K562 (cell line): Measurements from ENCODE around the gene ZMYM2. TPM values are rescaled to one million over a fixed set of nuclear protein-coding genes. Genes with fewer than 3 reads are reported as not detected.

Source experiments
- ATAC-seq: fragments of 200-7000 bp; cut with Tn5 transposase; 3 replicates; pipeline ENCODE4 v1.9.1; 2020; ENCODE audit warnings: moderate library complexity
- BruUV-seq: library from RNA; stranded (reverse); fragments of 400-500 nt; replicated peaks from 2 replicates; lab custom pipeline; 2021; lab: Mats Ljungman, UMichigan
- CTCF ChIA-PET: fragments of 300-600 bp; formaldehyde crosslinking; extraction: SDS; loops from one replicate; lab custom pipeline; 2021; ENCODE audit warnings: low intra/inter-chr PET ratio; lab: Yijun Ruan, JAX
- POLR2A ChIA-PET: fragments of 300-600, 350-650 bp; sonication (Branson Sonifier 250); formaldehyde crosslinking; extraction: SDS; loops from one replicate; lab custom pipeline; 2021; ENCODE audit warnings: antibody characterized with exemption, inconsistent platforms; lab: Yijun Ruan, JAX
- DNase-seq, 4 experiments: peaks; one replicate each; pipeline versions ENCODE4 v3.0.0 to v3.0.0-alpha.2; 2011 to 2018; ENCODE audit warnings: low spot score in 3 of 4, mixed read lengths in 3 of 4; ENCODE audit errors: extremely low read depth in 1 of 4
- FAIRE-seq: peaks from 2 replicates; lab custom pipeline; 2011; peaks lifted over from hg19 to GRCh38; lab: Jason Lieb, UNC
- H2AFZ ChIP-seq: 2 replicates; pipeline ENCODE4 v1.6.0; 2011; ENCODE audit warnings: low read depth, low read length, control low read depth, inconsistent platforms
- H3K27ac ChIP-seq: fragments of 200-600 bp; 3 replicates; pipeline ENCODE4 v1.8.0; 2011; ENCODE audit warnings: low read depth, mild to moderate bottlenecking, control low read depth, inconsistent platforms, low read length, moderate library complexity, mixed read lengths; ENCODE audit errors: extremely low read depth
- H3K27me3 ChIP-seq, 2 experiments: fragments of 300-600 bp in 1 of 2; 2 replicates in 1 of 2; 3 replicates in 1 of 2; pipeline versions ENCODE4 v1.6.0 to v1.8.0; 2011; ENCODE audit warnings: inconsistent platforms in 2 of 2, low read length in 2 of 2, mild to moderate bottlenecking in 1 of 2, mixed read lengths in 1 of 2, moderate library complexity in 1 of 2; ENCODE audit not compliant: control insufficient read depth in 2 of 2, insufficient read depth in 2 of 2
- H3K36me3 ChIP-seq: fragments of 300-600 bp; 3 replicates; pipeline ENCODE4 v1.8.0; 2011; ENCODE audit warnings: mild to moderate bottlenecking, low read length, inconsistent platforms; ENCODE audit not compliant: control insufficient read depth, insufficient read depth
- H3K4me1 ChIP-seq, 2 experiments: fragments of 200-600 bp in 1 of 2; replicated peaks in 1 of 2; 2 replicates in 1 of 2; 3 replicates in 1 of 2; pipeline versions ENCODE4 v1.5.1 to v1.8.0; 2011; ENCODE audit warnings: inconsistent platforms in 2 of 2, low read length in 2 of 2, mild to moderate bottlenecking in 1 of 2, mixed read lengths in 1 of 2, moderate library complexity in 1 of 2; ENCODE audit not compliant: control insufficient read depth in 2 of 2, insufficient read depth in 2 of 2
- H3K4me2 ChIP-seq: 2 replicates; pipeline ENCODE4 v1.6.1; 2011; ENCODE audit warnings: low read length, control low read depth, inconsistent platforms, mixed read lengths; ENCODE audit not compliant: insufficient read depth
- H3K4me3 ChIP-seq: fragments of 200-600 bp; sonication (generic), shearing (Covaris generic); 2 replicates; pipeline ENCODE4 v1.5.1; 2016; ENCODE audit warnings: control low read depth, inconsistent platforms
- H3K79me2 ChIP-seq: fragments of 200-600 bp; 3 replicates; pipeline ENCODE4 v1.8.0; 2011; ENCODE audit warnings: low read length, inconsistent platforms; ENCODE audit not compliant: control insufficient read depth, insufficient read depth
- H3K9ac ChIP-seq, 2 experiments: 2 replicates each; pipeline versions ENCODE4 v1.6.0 to v1.6.1; 2011; ENCODE audit warnings: low read depth in 2 of 2, low read length in 2 of 2, control low read depth in 1 of 2, inconsistent platforms in 1 of 2, mild to moderate bottlenecking in 1 of 2, mixed read lengths in 1 of 2; ENCODE audit not compliant: insufficient read depth in 1 of 2
- H3K9me1 ChIP-seq: one replicate; pipeline ENCODE4 v1.6.0; 2011; ENCODE audit warnings: inconsistent platforms, mild to moderate bottlenecking, low read length, moderate library complexity; ENCODE audit not compliant: control insufficient read depth, insufficient read depth
- H3K9me3 ChIP-seq: replicated peaks from 2 replicates; pipeline ENCODE4 v1.5.1; 2011; ENCODE audit warnings: low read depth, low read length, inconsistent platforms; ENCODE audit not compliant: control insufficient read depth, insufficient read depth
- H4K20me1 ChIP-seq: replicated peaks from 2 replicates; pipeline ENCODE4 v1.6.1; 2011; ENCODE audit warnings: low read length, inconsistent platforms, mixed read lengths; ENCODE audit not compliant: control insufficient read depth, insufficient read depth
- ELK3 ChIP-seq: fragments of 450-650 bp; formaldehyde crosslinking; IDR thresholded peaks from 2 replicates; pipeline ENCODE4 v1.4.0; 2020; ENCODE audit warnings: mild to moderate bottlenecking
- KDM1A ChIP-seq, 2 experiments: fragments of 450-650 bp; IDR thresholded peaks; 2 replicates each; pipeline ENCODE4 v1.6.1; 2016; ENCODE audit warnings: mild to moderate bottlenecking in 2 of 2
- KLF13 ChIP-seq: fragments of 450-650 bp; IDR thresholded peaks from 2 replicates; pipeline ENCODE4 v1.6.1; 2016; ENCODE audit warnings: missing genetic modification characterization, low read depth, mild to moderate bottlenecking, missing compliant biosample characterization, moderate library complexity, borderline replicate concordance
- MAFG ChIP-seq: fragments of 450-650 bp; conservative IDR thresholded peaks from 2 replicates; pipeline ENCODE4 v1.6.1; 2016; ENCODE audit warnings: missing genetic modification characterization, missing compliant biosample characterization
- NFRKB ChIP-seq: fragments of 450-650 bp; IDR thresholded peaks from 2 replicates; pipeline ENCODE4 v1.6.1; 2016; ENCODE audit warnings: low read depth
- RHOXF2B ChIP-seq: fragments of 250-450 bp; sonication (Bioruptor Pico); conservative IDR thresholded peaks from 2 replicates; pipeline ENCODE4 v1.5.1; 2021
- ZBTB43 ChIP-seq: sonication (generic); formaldehyde crosslinking; IDR thresholded peaks from 2 replicates; pipeline ENCODE4 v1.8.0; 2023; ENCODE audit warnings: mild to moderate bottlenecking, missing genetic modification reagents
- ZNF766 ChIP-seq: fragments of 200-800 bp; sonication (Bioruptor generic); conservative IDR thresholded peaks from 2 replicates; pipeline ENCODE4 v1.6.1; 2016; ENCODE audit warnings: missing genetic modification characterization, missing compliant biosample characterization
- whole genome bisulfite sequencing: fragments of 100-300 bp; shearing (Covaris generic); methylation state at CpG from one replicate; pipeline ENCODE4 v1.1.6; 2016; ENCODE audit warnings: low coverage, mixed read lengths; ENCODE audit not compliant: insufficient coverage; ENCODE audit errors: missing lambda C conversion rate; 5-methylcytosine and 5-hydroxymethylcytosine counted together
- in situ Hi-C: fragments of 300-500 bp; cut with MboI; formaldehyde crosslinking; loops from 4 replicates; pipeline ENCODE4 v1.15.0; 2018; ENCODE audit warnings: inconsistent platforms, mixed read lengths
- intact Hi-C: fragments of 100-400 bp; cut with micrococcal nuclease; formaldehyde crosslinking; loops from 2 replicates; pipeline ENCODE4 v1.14.2; 2022
- polyA plus RNA-seq, 8 experiments: library from polyadenylated mRNA; depleted of rRNA in 4 of 8; stranded (reverse) in 5 of 8; unstranded in 3 of 8; fragments of >200 nt; fragmentation: Nextera tagmentation in 2 of 8; fragmentation: Illumina TruSeq in 1 of 8; extraction: Ambion mirVana in 2 of 8; extraction: Trizol in 1 of 8; gene quantifications; 2 replicates each; pipeline versions ENCODE4 v1.2.1 to v1.2.3, GENCODE V29; 2011 to 2014; ENCODE audit warnings: inconsistent platforms in 1 of 8, missing spikeins in 1 of 8
- total RNA-seq, 7 experiments: library from RNA; depleted of rRNA in 6 of 7; stranded (reverse); fragments of >200 nt in 6 of 7; fragmentation: Illumina TruSeq in 2 of 7; extraction: Trizol in 2 of 7; gene quantifications; 2 replicates each; pipeline versions ENCODE4 v1.2.1 to v1.2.3, GENCODE V29; 2011 to 2021; ENCODE audit warnings: low replicate concordance in 1 of 7

The ZMYM2 gene
- total and polyA plus RNA-seq, 9 of the 15 experiments (the other 6 are each of a cell fraction or from before 2014, with no cell fraction given): 5.0 to 48.8 (median 26.8) TPM

GRCh38 chr13:20114066-20114610, 155.6 kb downstream of the ZMYM2 start:
- Histone ChIP-seq H3K4me3 (no peak overlapping the region), H3K4me2 (no peak overlapping the region), H3K9ac (no peak overlapping the region), H3K27me3 (peaks cover 4 to 7% of the 10 kb centered on the region in 2 experiments; a peak in 4 of 5 replicates), H3K27ac (no peak overlapping the region), H4K20me1 (no peaks in the 10 kb centered on the region), H3K9me1 (no peaks in the 10 kb centered on the region), H3K36me3 (no peaks in the 10 kb centered on the region), H3K4me1 (peaks cover 0 to 10% of the 10 kb centered on the region in 2 experiments; a peak in 2 of 5 replicates), H2AFZ (no peak overlapping the region), H3K79me2 (no peaks in the 10 kb centered on the region), H3K9me3 (no peaks in the 10 kb centered on the region)
- FAIRE-seq (no peak), DNase-seq (no peak), ATAC-seq (no peak)
- CTCF ChIA-PET: no interaction called here
- in situ Hi-C loops (no loop called here), intact Hi-C loops (no loop called here)
- TF ChIP-seq ZNF766 (CRISPR knock-in tag): no peak
- no peak for TF ChIP-seq MAFG (tag)
- TF ChIP-seq ELK3 (CRISPR knock-in tag): no peak
- TF ChIP-seq ZBTB43 (CRISPR knock-in tag): no peak
- TF ChIP-seq RHOXF2B (CRISPR knock-in tag): no peak
- TF ChIP-seq NFRKB: no peak
- TF ChIP-seq KDM1A (IDR thresholded peaks at IDR 0.05): no peak
- no peak for TF ChIP-seq KLF13 (tag)
- WGBS: 28% methylated on average over 8 of the region's 10 CpGs
- no TSS peak for BruUV-seq
- POLR2A ChIA-PET: interaction anchor here (0.7 to 1.1 kb wide), 2 partner anchors 15 to 268 kb away, joined by 3 read pairs; no protein-coding TSS in a partner anchor
